GM18499 (cell line): ENCODE data around the gene EDARADD.
"Not testable (repeated sequence)": the region's sequence is repeated elsewhere in the genome, so short reads cannot be mapped to it uniquely, and the experiment has no call there.

Source experiments
- ATAC-seq: cut with Tn5 transposase; IDR thresholded peaks from one replicate; pipeline ENCODE4 v1.9.1; 2021; ENCODE audit warnings: moderate number of reproducible peaks; ENCODE audit not compliant: insufficient read depth, unreplicated experiment

EDARADD gene

DNA sequence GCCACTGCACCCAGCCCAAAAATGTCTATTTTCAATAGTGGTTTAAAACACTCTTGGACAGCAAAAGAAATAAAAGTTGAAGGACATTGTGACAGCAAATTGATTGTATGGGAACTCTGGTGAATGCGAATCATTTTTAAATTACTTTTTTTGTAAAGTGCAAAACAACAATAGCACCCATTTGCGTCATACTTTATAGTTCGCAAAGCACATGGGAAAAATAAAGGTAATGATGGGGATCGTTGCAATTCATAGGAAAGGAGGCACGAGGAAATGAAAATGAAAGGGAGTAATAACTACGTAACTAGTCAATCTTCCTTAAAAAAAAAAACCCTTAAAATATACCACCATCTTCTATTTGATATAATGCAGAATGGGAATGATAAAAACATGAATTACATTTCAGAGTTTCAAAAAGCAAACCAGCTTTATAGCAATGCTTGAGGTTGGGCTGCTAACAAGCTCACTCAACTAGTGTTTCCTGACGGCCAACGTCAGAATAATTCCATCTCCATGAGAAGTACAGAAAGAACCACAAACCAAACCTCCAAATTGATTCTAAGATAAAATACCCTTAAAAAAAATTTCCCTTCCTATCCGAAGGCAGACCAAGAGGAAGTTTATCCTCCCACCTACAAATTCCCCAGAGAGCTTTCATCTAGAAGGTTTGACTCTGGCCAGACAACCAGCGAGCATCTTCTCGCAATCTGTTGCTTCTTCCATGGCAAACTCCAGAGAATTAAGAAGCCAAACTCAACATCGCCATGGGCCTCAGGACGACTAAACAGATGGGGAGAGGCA is at the start of gene EDARADD:
Gene EDARADD (plus strand): TSS at position 606 of the 801 bp plus-strand sequence. CDS start 159 bp downstream, at position 765.
- no peak for ATAC-seq

DNA sequence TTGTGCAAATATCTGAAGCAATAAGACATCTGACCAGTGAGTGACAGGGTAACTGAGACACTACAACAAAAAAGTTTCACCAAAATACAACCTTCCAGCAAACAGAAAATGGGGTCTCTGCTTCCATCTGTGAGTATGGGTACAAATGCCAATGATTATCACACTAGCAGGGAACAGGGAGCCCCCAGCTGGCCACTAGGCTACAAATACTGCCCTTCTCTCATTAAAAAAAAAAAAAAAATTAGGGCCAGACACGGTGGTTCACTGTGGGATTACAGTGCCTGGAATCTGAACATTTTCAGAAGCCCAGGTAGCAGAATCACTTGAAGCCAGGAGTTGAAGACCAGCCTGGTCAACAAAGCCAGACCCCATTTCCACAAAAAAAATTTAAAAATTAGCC is 48.4 kb upstream of the EDARADD start:
- ATAC-seq = no peak

DNA sequence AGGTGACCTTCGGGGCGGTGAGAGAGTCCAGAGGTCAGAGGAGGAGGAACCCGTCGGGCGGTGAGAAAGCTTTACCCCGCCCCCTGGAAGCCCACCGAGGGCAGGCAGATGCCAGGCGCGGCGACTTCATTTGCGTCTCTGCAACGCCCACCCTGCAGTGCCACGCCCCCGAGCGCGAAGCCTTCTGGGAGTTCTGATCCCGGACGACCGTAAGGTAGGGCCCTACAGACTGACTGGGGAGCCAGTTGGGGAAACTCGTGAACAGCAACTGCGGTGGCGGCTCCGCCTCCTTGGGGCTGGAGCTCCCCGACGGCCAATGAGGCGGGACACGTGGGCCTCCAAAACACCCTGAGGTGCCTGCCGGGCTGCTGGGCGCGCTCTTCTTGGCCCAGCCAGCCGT is 46.0 kb upstream of the EDARADD start:
- ATAC-seq = no peak

DNA sequence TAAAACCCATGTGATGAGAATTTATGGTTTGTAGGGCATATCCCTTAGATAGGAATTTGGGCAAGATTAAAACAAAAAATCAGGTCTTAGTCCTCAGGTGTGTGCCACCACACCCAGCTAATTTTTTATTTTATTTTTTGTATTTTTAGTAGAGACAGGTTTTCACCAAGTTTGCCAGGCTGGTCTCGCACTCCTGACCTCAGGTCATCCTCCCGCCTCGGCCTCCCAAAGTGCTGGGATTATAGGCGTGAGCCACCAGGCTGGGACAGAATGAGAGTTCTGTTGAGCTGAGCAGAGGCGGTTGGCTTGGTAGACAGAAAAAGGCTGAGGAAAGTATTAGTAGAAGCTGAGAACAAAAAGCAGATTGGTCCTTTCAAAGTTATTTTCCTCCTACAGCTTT is 43.8 kb upstream of the EDARADD start:
- ATAC-seq = no peak

DNA sequence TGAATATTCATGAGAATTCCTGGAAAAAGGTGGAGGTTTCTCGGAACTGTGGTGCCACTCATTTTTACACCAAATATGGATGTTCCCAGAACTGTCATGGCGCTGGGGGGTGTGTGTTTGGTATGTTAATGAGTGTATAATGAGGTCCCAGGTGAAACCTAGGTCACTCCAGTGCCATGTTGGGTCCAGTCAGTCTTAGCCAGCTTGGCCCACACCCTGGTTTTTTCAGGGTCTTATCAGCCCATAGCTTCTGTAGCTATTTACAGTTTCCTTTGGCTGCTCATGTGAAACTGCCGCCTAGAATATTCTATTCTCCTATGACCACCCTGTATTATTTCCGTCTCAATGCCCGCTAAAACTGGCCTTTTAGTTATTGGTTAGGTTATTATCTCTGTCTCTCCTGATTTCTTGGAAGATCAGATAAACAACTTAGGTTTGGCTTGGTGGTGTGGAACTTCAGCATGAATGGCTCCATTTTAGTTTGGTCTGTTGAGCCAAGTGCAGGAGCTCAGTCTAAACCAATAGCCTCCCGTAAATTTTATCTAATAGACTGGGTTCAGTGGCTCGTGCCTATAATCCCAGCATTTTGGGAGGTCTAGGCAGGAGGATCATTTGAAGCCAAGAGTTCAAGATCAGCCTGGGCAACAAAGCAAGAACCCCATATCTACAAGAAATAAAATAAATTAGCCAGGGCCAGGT is 42.1 kb upstream of the EDARADD start:
- ATAC-seq = no peak

DNA sequence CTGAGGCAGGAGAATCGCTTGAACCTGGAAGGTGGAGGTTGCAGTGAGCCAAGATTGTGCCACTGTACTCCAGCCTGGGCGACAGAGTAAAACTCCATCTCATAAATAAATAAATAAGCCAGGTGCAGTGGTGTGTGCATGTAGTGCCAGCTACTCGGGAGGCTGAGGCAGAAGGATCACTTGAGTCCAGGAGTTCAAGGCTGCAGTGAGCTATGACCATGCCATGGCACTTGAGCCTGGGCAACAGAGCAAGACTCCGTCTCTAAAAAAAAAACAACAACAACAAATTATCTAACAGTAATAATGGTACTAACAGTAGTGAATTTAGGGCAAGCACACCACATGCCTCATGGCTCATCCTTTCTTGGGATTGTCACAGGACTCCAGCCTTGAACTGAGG is 41.3 kb upstream of the EDARADD start:
- ATAC-seq = not testable (repeated sequence)

DNA sequence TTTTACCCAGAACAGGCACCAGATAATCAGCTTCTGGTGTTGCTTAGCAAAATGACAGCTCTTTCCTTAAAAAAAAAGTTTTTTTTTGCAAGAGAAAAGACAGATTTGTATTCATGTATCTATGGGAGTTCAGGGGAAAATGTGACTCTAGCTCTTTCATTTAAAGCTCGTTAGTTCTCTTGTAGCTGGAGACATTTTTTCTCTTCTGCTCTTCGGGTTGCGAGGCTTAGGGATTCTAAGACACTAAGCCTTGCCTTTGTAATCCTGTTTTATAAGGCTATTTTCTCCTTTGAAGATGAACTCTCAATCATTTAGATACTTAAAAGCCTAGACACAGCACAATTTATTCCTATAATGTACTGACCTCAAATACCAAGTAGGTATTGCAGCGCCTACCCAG is 40.3 kb upstream of the EDARADD start:
- ATAC-seq = no peak

DNA sequence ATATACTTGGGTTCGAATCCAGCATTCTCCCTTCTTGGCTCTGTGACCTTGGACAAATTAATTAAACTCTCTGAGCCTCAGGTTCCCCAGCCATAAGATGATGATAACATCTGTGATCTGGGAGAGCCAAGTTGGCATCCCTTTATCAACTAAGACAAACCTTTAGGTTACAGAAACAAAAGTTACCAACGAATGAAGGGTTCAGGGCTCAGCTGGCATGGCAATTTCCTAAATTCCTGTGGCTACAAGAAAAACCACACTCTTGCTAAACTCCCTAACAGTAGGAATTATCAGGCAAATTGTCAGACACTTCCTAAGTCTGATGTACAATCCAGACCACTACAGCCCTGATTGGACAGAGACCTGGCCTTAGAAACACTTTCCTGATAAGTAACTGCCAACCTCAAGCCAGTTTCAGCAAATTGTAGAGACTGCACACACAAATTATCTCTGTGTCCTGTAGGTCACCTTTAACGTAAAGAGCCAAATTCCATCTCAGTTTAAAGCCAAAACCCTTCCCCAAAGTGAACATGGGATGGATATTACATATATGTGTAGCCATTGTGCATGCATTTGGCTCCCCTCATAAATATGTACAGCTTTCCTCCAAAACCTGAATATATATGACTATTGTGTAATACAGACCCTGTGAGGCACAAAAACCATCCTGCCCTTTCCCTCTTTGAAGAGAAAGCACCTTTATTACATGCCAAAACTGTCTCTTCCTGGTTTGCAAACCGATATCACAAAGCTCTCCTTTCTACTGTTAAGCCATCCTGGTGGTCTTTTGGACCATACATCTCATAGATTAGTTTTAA is 39.5 kb upstream of the EDARADD start:
- no peak for ATAC-seq

DNA sequence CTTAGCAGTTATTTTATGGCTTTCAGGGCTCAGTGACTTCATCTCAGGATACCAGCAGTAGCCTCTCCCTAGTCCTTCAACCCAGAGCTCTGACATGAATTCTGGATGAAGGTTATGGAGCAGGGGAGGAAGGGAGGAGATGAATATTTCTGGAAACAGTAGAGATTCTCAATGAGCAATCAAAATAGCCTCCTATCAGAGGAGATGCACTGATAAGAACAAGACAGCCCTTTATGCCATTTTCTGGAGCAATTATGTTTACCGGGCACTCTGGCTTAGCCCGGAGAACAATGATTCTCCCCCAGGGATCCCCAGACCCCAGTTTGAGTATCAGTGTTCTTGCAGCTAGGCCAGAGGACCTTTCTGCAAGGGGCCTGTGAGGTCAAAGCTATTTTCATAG is 37.9 kb upstream of the EDARADD start:
- no peak for ATAC-seq

DNA sequence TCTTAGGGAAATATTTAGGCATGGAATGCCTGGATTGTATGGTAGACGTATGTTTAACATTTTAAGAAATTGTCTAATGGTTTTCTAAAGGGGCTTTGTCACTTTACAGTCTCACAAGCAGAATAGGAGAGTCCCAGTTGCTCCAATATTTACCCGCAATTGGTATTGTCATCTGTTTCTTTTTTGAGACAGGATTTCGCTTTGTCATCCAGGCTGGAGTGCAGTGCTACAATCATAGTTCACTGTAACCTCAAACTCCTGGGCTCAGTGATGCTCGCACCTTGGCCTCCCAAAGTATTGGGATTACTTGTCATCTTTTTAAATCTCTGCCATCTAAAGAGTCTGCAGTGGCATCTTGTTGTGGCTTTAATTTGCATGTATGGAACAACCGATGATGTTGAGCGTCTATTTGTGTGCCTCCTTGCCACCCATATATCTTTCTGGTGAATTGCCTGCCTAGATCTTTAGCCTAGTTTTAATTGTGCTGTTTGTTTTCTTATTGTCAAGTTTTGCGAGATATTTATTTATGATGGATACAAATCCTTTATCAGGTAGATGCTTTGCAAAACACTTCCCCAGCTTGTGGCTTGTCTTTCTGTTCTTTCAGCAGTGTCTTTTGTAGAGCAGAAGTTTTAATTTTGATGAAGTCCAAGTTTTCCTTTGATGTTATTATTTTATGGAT is 32.0 kb upstream of the EDARADD start:
- no peak for ATAC-seq

DNA sequence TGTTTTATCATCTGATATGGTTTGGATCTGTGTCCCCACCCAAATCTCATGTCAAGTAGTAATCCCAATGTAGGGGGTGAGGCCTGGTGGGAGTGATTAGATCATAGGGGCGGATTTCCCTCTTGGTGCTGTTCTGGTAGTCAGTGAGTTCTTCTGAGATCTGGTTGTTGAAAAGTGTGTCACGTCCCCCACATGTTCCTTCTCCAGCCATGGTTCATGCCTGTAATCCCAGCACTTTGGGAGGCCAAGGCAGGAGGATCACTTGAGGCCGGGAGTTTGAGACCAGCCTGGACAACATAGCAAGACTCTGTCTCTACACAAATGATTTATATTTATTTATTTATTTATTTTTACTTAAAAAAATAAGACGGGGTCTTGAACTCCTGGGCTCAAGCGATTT is 30.8 kb upstream of the EDARADD start:
- no peak for ATAC-seq

DNA sequence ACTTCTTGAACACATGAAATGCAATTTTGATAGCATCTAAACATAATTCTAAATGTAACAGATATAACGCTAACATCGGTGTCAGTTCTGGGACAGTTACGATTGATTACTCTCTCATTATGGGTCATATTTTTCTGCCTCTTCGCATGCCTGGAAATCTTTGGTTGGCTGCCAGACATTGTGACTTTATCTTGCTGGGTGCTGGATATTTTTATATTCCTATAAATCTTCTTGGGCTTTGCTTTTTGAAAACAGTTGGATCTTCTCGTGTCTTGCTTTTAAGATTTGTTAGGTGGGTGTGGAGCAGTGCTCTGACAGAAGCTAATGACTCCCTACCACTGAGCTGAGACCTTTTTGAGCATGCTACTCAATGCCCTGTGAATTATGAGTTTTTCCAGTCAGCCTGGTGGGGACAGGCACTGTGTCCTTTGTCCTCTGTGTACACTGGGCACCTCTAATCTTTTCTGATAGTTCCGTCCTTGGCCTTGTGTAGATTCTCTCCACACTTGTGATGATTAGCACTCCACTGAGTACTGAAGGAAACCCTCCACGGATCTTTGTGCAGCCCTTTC is 28.0 kb upstream of the EDARADD start:
- ATAC-seq = no peak

DNA sequence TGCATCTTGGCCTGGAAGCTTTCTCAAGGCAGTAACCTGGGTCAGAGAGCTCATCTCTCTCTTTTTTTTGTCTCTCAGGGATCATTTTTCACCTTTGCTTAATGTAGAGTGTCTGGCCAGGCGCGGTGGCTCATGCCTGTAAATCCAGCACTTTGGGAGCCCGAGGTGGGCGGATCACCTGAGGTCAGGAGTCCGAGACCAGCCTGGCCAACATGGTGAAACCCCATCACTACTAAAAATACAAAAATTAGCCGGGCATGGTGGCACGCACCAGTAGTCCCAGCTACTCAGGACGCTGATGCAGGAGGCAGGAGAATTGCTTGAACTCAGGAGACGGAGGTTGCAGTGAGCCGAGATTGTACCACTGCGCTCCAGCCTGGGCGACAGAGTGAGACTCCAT is 27.4 kb upstream of the EDARADD start:
- ATAC-seq = not testable (repeated sequence)

DNA sequence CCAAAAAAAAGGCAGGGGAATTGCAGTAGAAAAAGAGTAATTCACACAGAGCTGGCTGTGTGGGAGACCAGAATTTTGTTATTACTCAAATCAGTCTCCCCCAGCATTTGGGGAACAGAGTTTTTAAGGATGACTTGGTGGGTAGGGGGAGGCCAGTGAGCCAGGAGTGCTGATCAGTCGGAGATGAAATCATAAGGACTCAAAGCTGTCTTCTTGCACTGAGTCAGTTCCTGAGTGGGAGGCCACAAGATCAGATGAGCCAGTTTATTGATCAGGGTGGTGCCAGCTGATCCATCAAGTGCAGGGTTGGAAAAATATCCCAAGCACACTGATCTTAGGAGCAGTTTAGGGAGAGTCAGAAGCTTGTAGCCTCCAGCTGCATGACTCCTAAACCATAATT is 23.7 kb upstream of the EDARADD start:
- no peak for ATAC-seq

DNA sequence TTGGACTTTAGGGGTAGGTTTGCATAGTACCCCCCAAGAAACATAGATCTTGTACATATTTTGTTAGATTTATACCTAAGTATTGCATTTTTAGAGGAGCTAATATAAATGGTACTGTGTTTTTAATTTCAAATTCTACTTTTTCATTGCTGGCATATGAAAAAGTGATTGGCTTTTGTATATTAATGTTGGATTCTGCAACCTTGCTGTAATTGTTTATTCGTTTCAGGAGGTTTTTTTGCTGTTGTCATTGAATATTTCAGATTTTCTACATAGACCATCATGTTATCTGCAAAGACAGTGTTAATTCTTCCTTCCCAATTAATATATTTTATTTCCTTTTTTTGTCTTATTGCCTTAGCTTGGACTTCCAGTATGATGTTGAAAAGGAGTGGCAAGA is 23.0 kb upstream of the EDARADD start:
- ATAC-seq = no peak

DNA sequence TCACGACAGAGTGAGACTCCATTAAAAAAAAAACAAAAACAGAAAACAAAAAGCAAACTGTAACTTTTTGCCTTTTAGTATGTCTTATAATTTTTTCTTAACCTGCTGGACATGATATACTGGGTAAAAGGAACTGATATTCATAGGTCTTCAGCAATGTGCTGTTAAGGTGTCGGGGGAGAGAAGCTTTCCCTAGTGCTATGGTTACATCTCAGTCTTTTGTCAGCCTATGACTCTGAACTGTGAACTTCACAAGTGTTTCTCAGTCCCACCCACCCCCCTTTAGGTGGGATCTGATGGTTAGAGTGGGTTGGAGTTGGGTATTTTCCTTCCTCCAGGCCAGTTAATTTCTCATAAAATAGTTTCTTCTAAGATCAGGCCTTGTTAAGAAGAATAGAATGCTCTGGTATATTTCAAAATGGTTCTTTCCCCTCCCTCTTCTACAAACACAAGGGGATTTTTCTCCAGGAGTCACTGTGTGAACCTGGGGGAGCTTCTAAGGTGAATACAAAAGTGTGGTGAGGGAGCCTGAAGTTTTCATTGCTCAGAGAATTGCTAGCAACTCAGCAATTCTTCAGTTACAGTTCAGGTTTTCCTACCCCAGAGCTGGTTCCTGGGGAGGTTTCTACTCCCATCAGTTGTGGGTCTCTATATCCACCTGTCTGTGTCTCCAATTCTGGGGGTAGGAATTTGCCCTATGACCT is 16.1 kb upstream of the EDARADD start:
- no peak for ATAC-seq

DNA sequence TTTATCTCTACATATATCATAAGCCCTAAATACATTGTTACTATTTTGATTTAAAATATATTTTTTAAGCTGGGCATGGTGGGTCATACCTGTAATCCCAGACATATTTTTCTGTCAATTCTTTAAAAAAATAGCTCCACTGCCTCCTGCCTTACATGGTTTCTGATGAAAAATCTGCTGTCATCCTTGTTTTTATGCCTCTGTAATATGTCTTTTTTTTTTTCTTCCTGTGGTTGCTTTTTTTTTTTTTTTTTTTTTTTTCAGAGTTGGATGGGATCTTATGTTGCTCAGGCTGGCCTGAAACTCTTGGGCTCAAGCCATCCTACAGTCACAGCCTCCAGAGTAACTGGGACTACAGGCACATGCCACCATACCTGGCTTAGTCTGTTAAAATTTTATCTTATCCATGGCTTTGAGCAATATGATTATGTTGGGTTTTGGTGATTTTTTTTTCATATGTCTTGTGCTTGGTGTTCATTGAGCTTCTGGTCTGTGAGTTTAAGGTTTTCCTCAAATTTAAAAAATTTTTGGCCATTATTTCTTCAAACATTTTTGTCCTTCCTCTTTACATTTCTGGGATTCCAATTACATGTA is 12.4 kb upstream of the EDARADD start:
- no peak for ATAC-seq

DNA sequence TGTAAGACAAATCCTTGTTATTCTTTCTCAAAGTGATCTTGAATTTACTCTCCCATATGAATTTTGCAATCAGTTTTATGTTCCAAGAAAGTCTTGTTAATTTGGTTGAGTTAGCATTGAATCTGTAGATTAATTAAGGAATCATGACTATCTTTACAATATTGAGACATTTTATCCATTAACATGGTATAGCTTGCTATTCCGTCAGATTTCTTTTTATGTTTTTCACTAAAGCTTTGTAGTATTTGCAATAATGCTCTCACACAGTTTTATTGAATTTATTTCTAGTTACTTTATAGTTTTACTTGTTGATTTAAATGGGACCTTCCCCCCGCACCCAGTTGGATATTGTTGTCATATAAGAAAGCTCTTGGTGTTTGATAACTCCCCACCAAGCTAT is 5.8 kb upstream of the EDARADD start:
- ATAC-seq = no peak

DNA sequence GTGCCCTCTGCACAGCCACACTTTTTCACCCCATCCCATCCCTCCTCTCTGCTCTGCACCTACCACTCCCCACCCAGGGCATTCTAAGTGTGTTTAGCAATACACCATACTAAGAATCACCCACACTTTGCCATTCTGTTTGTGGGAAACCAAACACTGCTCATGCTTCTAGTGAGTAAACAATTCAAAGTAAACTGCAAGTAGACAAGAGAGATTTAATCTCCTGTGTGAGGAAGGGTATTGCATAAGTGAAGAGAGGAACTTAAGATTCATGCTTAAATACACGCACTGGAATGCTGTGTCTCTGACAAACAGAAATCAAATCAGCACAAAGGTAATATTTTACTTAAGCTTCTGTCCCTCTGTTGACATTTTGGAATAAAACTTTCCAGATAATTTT is 4.8 kb upstream of the EDARADD start:
- no peak for ATAC-seq
